Fibroblast of villous mesenchyme (primary cell): Measurements from ENCODE around the gene FGFR1OP2. TPM values are rescaled to one million over a fixed set of nuclear protein-coding genes. Genes with fewer than 3 reads are reported as not detected.

Experiments used
- DNase-seq: peaks from one replicate; pipeline ENCODE4 v3.0.0-alpha.2; 2010; ENCODE audit warnings: low read depth
- H3K4me3 ChIP-seq: 2 replicates; pipeline ENCODE4 v1.5.1; 2011; ENCODE audit warnings: low read depth, mild to moderate bottlenecking, low read length
- total RNA-seq: library from RNA; depleted of rRNA; stranded (reverse); fragments of >200 nt; gene quantifications from 2 replicates; pipeline ENCODE4 v1.2.3, GENCODE V29; 2012
- TF ChIP-seq, protein P1 (sequence below): IDR thresholded peaks from 2 replicates; pipeline ENCODE4 v1.5.1; 2012; ENCODE audit warnings: low read depth, mild to moderate bottlenecking, low read length; ENCODE audit not compliant: insufficient read depth

The FGFR1OP2 gene
- total RNA-seq, 1 donor, result 44.0 TPM

DNA sequence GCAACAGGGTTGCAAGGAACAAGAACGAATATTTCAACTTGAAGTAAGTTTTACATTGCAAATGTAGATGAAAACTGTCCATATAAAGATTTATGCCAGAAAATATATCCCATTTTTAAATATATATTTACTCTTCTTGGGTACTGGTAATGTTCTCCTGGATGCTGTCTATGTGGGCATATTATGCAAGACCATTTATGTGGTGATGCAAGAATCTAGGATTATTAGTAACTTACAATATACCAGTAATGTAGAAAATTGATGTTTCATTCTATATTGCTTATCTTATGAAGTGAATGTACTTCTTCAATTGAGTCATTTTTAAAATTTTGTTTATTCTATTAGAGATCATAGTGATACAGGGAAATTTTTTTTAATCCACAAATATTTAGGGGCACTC lies 25.1 kb downstream of the FGFR1OP2 start:
- peak; percentile 47 for DNase-seq
- TF ChIP-seq, protein P1, sequence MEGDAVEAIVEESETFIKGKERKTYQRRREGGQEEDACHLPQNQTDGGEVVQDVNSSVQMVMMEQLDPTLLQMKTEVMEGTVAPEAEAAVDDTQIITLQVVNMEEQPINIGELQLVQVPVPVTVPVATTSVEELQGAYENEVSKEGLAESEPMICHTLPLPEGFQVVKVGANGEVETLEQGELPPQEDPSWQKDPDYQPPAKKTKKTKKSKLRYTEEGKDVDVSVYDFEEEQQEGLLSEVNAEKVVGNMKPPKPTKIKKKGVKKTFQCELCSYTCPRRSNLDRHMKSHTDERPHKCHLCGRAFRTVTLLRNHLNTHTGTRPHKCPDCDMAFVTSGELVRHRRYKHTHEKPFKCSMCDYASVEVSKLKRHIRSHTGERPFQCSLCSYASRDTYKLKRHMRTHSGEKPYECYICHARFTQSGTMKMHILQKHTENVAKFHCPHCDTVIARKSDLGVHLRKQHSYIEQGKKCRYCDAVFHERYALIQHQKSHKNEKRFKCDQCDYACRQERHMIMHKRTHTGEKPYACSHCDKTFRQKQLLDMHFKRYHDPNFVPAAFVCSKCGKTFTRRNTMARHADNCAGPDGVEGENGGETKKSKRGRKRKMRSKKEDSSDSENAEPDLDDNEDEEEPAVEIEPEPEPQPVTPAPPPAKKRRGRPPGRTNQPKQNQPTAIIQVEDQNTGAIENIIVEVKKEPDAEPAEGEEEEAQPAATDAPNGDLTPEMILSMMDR, result no peak
- no peak overlapping the region for H3K4me3 ChIP-seq

DNA sequence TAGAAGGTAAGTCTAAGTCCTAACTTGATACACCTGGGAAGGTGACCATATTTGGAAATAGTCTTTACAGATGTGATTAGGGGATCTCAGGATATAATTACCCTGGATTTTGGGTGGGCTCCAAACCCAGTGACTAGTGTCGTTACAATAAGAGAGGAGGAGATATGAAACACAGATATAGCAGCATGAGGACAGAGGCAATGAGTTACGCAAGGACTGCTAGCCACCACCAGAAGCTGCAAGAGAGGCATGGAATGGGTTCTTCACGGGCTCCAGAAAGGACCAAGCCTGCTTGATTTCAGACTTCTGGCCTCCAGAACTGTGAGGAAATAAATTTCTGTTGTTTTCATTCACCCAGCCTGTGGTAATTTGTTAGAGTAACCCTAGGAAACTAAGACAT lies 28.6 kb downstream of the FGFR1OP2 start:
- TF ChIP-seq, protein P1, result no peak

DNA sequence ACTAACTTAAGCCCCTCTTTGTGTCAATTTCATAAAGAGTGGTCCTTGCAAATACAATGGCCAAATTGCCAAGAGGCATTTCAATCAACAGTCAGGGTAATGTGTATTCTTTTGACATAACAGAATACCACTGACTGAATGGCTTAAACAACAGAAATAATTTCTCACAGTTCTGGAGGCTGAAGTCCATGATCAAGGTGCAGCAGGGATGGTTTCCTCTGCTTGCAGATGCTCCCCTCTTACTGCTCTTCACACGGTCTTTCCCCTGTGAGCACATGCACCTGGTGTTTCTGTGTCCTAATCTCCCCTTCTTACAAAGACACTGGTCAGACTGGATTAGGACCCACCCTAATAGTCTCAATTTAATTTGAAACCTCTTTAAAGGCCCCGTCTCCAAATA lies 31.9 kb downstream of the FGFR1OP2 start:
- H3K4me3 ChIP-seq, result no peak overlapping the region
- TF ChIP-seq, protein P1, result no peak
- DNase-seq, result no peak

More for the DNA sequence above, 28.6 kb downstream of the FGFR1OP2 start:
- H3K4me3 ChIP-seq, result no peak overlapping the region
- DNase-seq, result no peak

DNA sequence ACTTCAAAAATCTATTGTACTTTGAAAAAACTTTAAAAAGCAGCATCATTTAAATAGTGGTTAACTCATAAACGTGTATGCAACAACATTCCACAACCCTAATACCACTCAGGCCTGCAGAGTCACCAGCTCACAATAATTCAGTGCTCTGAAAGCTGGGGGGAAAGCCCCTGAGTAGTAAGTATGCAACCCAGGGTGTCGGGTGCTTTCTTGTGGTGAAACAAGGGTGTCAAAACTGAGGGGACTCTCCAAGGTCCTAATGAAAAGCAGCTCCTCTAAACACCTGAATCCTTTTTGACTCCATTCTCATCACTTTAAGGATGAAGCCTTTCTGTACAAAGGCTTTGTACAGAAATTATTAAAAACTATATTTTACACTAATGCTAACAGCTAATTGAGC lies 33.7 kb downstream of the FGFR1OP2 start:
- DNase-seq, result no peak
- no peak overlapping the region for H3K4me3 ChIP-seq
- TF ChIP-seq, protein P1, result no peak

DNA sequence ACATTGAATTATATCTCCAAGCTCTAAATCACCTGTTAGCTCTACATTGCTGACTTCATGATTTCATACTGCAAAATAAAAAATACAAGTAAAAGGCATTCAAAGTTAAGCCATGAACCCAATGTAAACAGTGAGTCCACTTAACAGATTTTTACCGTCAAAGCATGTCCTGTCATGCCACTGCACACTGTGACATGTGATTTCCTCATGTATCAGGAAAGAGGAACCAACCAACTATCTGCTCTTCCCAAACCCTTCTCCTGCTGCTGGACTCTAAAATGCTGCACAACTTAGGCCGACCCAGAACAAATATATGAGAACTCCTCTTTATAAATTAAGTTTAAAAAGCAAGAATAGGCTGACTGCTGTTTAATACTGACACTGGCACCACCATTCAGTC lies 38.4 kb downstream of the FGFR1OP2 start:
- TF ChIP-seq, protein P1, result no peak
- no peak for DNase-seq
- H3K4me3 ChIP-seq, result no peak overlapping the region

DNA sequence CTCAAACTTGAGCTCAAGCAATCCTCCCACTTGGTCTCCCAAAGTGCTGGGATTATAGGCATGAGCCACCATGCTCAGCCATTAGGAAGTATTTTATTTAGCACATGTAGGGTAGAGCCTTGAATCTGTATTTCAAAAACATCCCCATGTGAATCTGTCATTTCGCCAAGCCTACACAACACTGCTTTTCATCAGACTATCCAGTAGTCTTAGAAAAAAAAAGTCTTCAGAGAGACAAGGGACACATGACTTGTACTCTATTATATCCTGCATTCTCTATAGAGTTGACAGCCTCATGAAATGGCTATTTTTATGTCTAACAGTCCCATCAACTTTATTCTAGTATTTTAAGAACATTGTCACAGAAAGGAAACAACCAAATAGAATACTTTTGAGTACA lies 40.5 kb downstream of the FGFR1OP2 start:
- no peak for DNase-seq
- H3K4me3 ChIP-seq, result no peak overlapping the region
- TF ChIP-seq, protein P1, result no peak

DNA sequence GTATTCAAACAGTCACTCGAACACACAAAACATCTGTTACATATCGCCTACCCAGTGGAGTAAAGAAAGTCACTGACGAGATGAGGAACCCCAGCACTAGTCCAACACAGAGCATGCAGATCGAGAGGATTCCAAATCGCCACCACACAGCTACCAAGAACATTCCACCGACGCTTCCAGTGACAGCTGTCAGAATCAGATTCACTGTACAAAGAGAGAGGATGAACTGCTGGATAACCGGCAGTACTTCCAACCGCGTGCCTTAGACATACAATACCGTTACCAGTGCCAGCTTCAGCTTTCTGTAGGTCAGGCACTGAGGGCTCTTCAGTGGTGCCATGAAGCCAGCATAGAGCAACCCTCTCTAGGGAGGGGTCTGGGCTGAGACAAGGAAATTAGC lies 41.5 kb downstream of the FGFR1OP2 start:
- TF ChIP-seq, protein P1, result no peak

More for the DNA sequence above, 41.5 kb downstream of the FGFR1OP2 start:
- H3K4me3 ChIP-seq, result no peak overlapping the region
- DNase-seq, result no peak
